ENCODE data around the gene CACNA1C.
"Not testable (repeated sequence)": the region's sequence is repeated elsewhere in the genome, so short reads cannot be mapped to it uniquely, and the experiment has no call there.

The CACNA1C gene

GRCh38 chr12:2739069-2739468, 686.3 kb downstream of the CACNA1C start:
- no peak for DNase-seq

- no peak for DNase-seq
Measured at GRCh38 chr12:2739832-2740641, 687.2 kb downstream of the CACNA1C start.

- DNase-seq = not testable (repeated sequence)
Measured at GRCh38 chr12:2742037-2742436, 689.2 kb downstream of the CACNA1C start.

GRCh38 chr12:2743478-2743877, 690.7 kb downstream of the CACNA1C start:
- no peak for DNase-seq

- no peak for DNase-seq
Measured at GRCh38 chr12:2745655-2746054, 692.9 kb downstream of the CACNA1C start.

Data from stimulated activated CD8-positive, alpha-beta memory T cell treated with anti-CD3 and anti-CD28 coated beads, Interleukin-4, amount 100 ng/mL, for 48 hours (primary cell).